NCI-H2107 treated with DMSO at 0.1 percent for 48 hours (cell line): ENCODE results near the gene SRGAP3.

Source experiments
- DNase-seq: peaks from one replicate; lab custom pipeline; 2025; ENCODE audit not compliant: unreplicated experiment; lab: John Stamatoyannopoulos, UW

SRGAP3 gene

GRCh38 chr3:9204253-9204992 lies 45.0 kb downstream of the SRGAP3 start:
- DNase-seq = no peak

GRCh38 chr3:9203317-9203716 lies 46.1 kb downstream of the SRGAP3 start:
- no peak for DNase-seq

GRCh38 chr3:9202546-9202945 lies 46.9 kb downstream of the SRGAP3 start:
- DNase-seq = no peak

GRCh38 chr3:9201955-9202354 lies 47.5 kb downstream of the SRGAP3 start:
- DNase-seq = no peak

GRCh38 chr3:9201266-9201665 lies 48.2 kb downstream of the SRGAP3 start:
- no peak for DNase-seq

- no peak for DNase-seq
These were observed 49.7 kb downstream of the SRGAP3 start for GRCh38 chr3:9199775-9200174.

- DNase-seq = no peak
These were observed 50.5 kb downstream of the SRGAP3 start for GRCh38 chr3:9198899-9199335.

GRCh38 chr3:9198261-9198660 lies 51.2 kb downstream of the SRGAP3 start:
- no peak for DNase-seq

- no peak for DNase-seq
These were observed 53.4 kb downstream of the SRGAP3 start for GRCh38 chr3:9196020-9196419.

GRCh38 chr3:9195390-9195789 lies 54.1 kb downstream of the SRGAP3 start:
- DNase-seq = no peak

- peak; percentile 48 for DNase-seq
These were observed 54.8 kb downstream of the SRGAP3 start for GRCh38 chr3:9194509-9195184.

GRCh38 chr3:9193633-9194195 lies 55.7 kb downstream of the SRGAP3 start:
- no peak for DNase-seq

GRCh38 chr3:9193211-9193610 lies 56.2 kb downstream of the SRGAP3 start:
- no peak for DNase-seq

GRCh38 chr3:9192248-9193025 lies 57.0 kb downstream of the SRGAP3 start:
- no peak for DNase-seq

GRCh38 chr3:9190276-9190675 lies 59.2 kb downstream of the SRGAP3 start:
- no peak for DNase-seq

- DNase-seq = no peak
These were observed 60.9 kb downstream of the SRGAP3 start for GRCh38 chr3:9188583-9188982.

- DNase-seq = no peak
These were observed 63.7 kb downstream of the SRGAP3 start for GRCh38 chr3:9185701-9186100.

GRCh38 chr3:9185046-9185445 lies 64.4 kb downstream of the SRGAP3 start:
- DNase-seq = no peak

GRCh38 chr3:9184461-9184835 lies 65.0 kb downstream of the SRGAP3 start:
- DNase-seq = no peak

GRCh38 chr3:9183811-9184460 lies 65.5 kb downstream of the SRGAP3 start:
- peak; percentile 25 for DNase-seq

- DNase-seq = no peak
These were observed 66.4 kb downstream of the SRGAP3 start for GRCh38 chr3:9183011-9183410.
